ENCODE measurements around the gene RAB37. TPM values are rescaled to one million over a fixed set of nuclear protein-coding genes. Genes with fewer than 3 reads are reported as not detected.

Gene RAB37
- total and polyA plus RNA-seq, 3 donors from 2014 or later = 0.81 to 1.9 (median 0.94) TPM

GRCh38 chr17:74763565-74764387 is 26.7 kb downstream of the RAB37 start:
- intact Hi-C loops (cut with DNase I; ENCODE audit: low total_unique reads) = loop anchor here (5.0 kb wide), 1 partner anchor 51 kb away; the partner anchor contains the start of gene CD300LF
- WGBS, 2 donors = 51 to 65% methylated on average over 12 to 16 of the region's 16 CpGs
- Histone ChIP-seq H3K27me3 (no peaks in the 10 kb centered on the region), H3K9me3 (no peaks in the 10 kb centered on the region), H3K27ac (peak overlapping the region; percentile 43 to 45), H3K36me3 (ENCODE audit: low read depth, missing control alignments) (no peaks in the 10 kb centered on the region), H3K4me1 (peaks cover 44% of the 10 kb centered on the region), H3K4me3 (no peak overlapping the region)
- no peak for TF ChIP-seq POLR2A (IDR thresholded peaks at IDR 0.05)
- TF ChIP-seq, protein P1, sequence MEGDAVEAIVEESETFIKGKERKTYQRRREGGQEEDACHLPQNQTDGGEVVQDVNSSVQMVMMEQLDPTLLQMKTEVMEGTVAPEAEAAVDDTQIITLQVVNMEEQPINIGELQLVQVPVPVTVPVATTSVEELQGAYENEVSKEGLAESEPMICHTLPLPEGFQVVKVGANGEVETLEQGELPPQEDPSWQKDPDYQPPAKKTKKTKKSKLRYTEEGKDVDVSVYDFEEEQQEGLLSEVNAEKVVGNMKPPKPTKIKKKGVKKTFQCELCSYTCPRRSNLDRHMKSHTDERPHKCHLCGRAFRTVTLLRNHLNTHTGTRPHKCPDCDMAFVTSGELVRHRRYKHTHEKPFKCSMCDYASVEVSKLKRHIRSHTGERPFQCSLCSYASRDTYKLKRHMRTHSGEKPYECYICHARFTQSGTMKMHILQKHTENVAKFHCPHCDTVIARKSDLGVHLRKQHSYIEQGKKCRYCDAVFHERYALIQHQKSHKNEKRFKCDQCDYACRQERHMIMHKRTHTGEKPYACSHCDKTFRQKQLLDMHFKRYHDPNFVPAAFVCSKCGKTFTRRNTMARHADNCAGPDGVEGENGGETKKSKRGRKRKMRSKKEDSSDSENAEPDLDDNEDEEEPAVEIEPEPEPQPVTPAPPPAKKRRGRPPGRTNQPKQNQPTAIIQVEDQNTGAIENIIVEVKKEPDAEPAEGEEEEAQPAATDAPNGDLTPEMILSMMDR (IDR thresholded peaks at IDR 0.05) = no peak
- DNase-seq = no peak

- peaks cover 35% of the 10 kb centered on the region for H3K4me1 ChIP-seq
- intact Hi-C loops (cut with DNase I; ENCODE audit: low total_unique reads) = loop anchor here (5.0 kb wide), 1 partner anchor 53 kb away; the partner anchor contains the start of gene CD300LF
- 61 to 82% methylated on average over 2 to 4 of the region's 4 CpGs for WGBS, 2 donors
- H3K9me3 ChIP-seq = no peaks in the 10 kb centered on the region
- H3K4me3 ChIP-seq = no peak overlapping the region
- DNase-seq = no peak
- H3K36me3 ChIP-seq (ENCODE audit: low read depth, missing control alignments) = no peaks in the 10 kb centered on the region
- H3K27me3 ChIP-seq = no peaks in the 10 kb centered on the region
- TF ChIP-seq, protein P1 (IDR thresholded peaks at IDR 0.05) = no peak
- TF ChIP-seq POLR2A (IDR thresholded peaks at IDR 0.05) = no peak
- H3K27ac ChIP-seq = no peak overlapping the region
Measured at GRCh38 chr17:74764751-74765286, 27.8 kb downstream of the RAB37 start.

GRCh38 chr17:74766413-74766812 is 29.4 kb downstream of the RAB37 start:
- TF ChIP-seq, protein P1 (IDR thresholded peaks at IDR 0.05) = no peak
- TF ChIP-seq POLR2A (IDR thresholded peaks at IDR 0.05) = no peak
- WGBS, 2 donors = 91 to 95% methylated on average over 2 of the region's 2 CpGs
- Histone ChIP-seq H3K9me3 (no peaks in the 10 kb centered on the region), H3K27me3 (no peaks in the 10 kb centered on the region), H3K4me1 (peaks cover 19% of the 10 kb centered on the region), H3K4me3 (no peak overlapping the region), H3K27ac (no peak overlapping the region), H3K36me3 (ENCODE audit: low read depth, missing control alignments) (no peaks in the 10 kb centered on the region)
- DNase-seq = no peak
- intact Hi-C loops (cut with DNase I; ENCODE audit: low total_unique reads) = no loop called here

GRCh38 chr17:74767111-74767516 is 30.1 kb downstream of the RAB37 start:
- Histone ChIP-seq H3K27ac (peak overlapping the region; percentile 51 to 59), H3K4me1 (peaks cover 17% of the 10 kb centered on the region), H3K36me3 (ENCODE audit: low read depth, missing control alignments) (no peaks in the 10 kb centered on the region), H3K27me3 (no peaks in the 10 kb centered on the region), H3K9me3 (no peaks in the 10 kb centered on the region), H3K4me3 (no peak overlapping the region)
- no peak for DNase-seq
- WGBS, 2 donors = 60 to 69% methylated on average over 5 to 10 of the region's 10 CpGs
- no peak for TF ChIP-seq POLR2A (IDR thresholded peaks at IDR 0.05)
- TF ChIP-seq, protein P1 (IDR thresholded peaks at IDR 0.05) = no peak
- intact Hi-C loops (cut with DNase I; ENCODE audit: low total_unique reads) = no loop called here

Measured in testis (tissue), 3 donors.